Cardiac muscle cell (in vitro differentiated cells and primary cell): ENCODE measurements around the gene LPXN. TPM values are rescaled to one million over a fixed set of nuclear protein-coding genes. Genes with fewer than 3 reads are reported as not detected.

Source experiments
- DNase-seq, 2 donors: peaks; one replicate each; pipeline versions ENCODE4 v3.0.0 to v3.0.0-alpha.2; 2010 to 2017; ENCODE audit warnings: low read depth in 1 of 2, low spot score in 1 of 2
- H3K27ac ChIP-seq: fragments of 200-600 bp; sonication (generic); 2 replicates; pipeline ENCODE4 v1.5.1; 2016
- H3K27me3 ChIP-seq: fragments of 200-600 bp; sonication (generic); 2 replicates; pipeline ENCODE4 v1.6.0; 2016; ENCODE audit warnings: control low read depth
- H3K36me3 ChIP-seq: fragments of 200-600 bp; sonication (generic); 2 replicates; pipeline ENCODE4 v1.5.1; 2016; ENCODE audit warnings: control low read depth
- H3K4me1 ChIP-seq: fragments of 200-600 bp; sonication (generic); 2 replicates; pipeline ENCODE4 v1.8.1; 2017; ENCODE audit warnings: low read depth, mild to moderate bottlenecking, mixed run types
- H3K4me3 ChIP-seq: fragments of 200-600 bp; sonication (generic); 2 replicates; pipeline ENCODE4 v1.5.1; 2016; ENCODE audit warnings: mild to moderate bottlenecking
- H3K9me3 ChIP-seq: fragments of 200-600 bp; sonication (generic); 2 replicates; pipeline ENCODE4 v1.5.1; 2017; ENCODE audit warnings: low read depth, mild to moderate bottlenecking, control low read depth
- CTCF ChIP-seq: IDR thresholded peaks from 2 replicates; pipeline ENCODE4 v1.5.1; 2012; ENCODE audit warnings: low read depth, mild to moderate bottlenecking, low read length
- polyA plus RNA-seq: library from polyadenylated mRNA; unstranded; fragments of >200 nt; fragmentation: Nextera tagmentation; extraction: Ambion mirVana; gene quantifications from 2 replicates; pipeline ENCODE4 v1.2.1, GENCODE V29; 2016
- total RNA-seq: library from RNA; depleted of rRNA; stranded (reverse); fragments of >200 nt; gene quantifications from 2 replicates; pipeline ENCODE4 v1.2.3, GENCODE V29; 2016

LPXN gene
- 3.5 and 4.1 TPM in 2 replicates for total RNA-seq
- 3.0 TPM in 2 replicates for polyA plus RNA-seq

GRCh38 chr11:58575377-58576020 lies at the start of gene LPXN:
LPXN (minus strand) TSS chr11:58575856; CDS start chr11:58575772, 84 bp downstream.
- peak in 1 of 2 donors; percentile 16 for DNase-seq
- H3K4me1 ChIP-seq, result peaks cover 17% of the 10 kb centered on the region
- H3K27ac ChIP-seq, result no peak within 1 kb of the TSS
- H3K36me3 ChIP-seq, result no peaks in the 10 kb centered on the region
- no peak within 1 kb of the TSS for H3K4me3 ChIP-seq
- H3K9me3 ChIP-seq, result no peaks in the 10 kb centered on the region
- no peaks in the 10 kb centered on the region for H3K27me3 ChIP-seq
- TF ChIP-seq CTCF, result no peak

GRCh38 chr11:58625086-58625485 lies 49.4 kb upstream of the LPXN start:
- no peak for TF ChIP-seq CTCF
- no peaks in the 10 kb centered on the region for H3K4me1 ChIP-seq
- H3K36me3 ChIP-seq, result peaks cover 30% of the 10 kb centered on the region
- no peaks in the 10 kb centered on the region for H3K9me3 ChIP-seq
- no peaks in the 10 kb centered on the region for H3K27me3 ChIP-seq
- no peak overlapping the region for H3K4me3 ChIP-seq
- no peak for DNase-seq
- no peak overlapping the region for H3K27ac ChIP-seq

GRCh38 chr11:58622344-58622743 lies 46.7 kb upstream of the LPXN start, which contains the start of gene CNTF:
CNTF (plus strand) TSS chr11:58622665; CDS start chr11:58622753, 88 bp downstream.
- DNase-seq, result peak in 1 of 2 donors; percentile 19
- Histone ChIP-seq H3K9me3 (no peaks in the 10 kb centered on the region), H3K27me3 (no peaks in the 10 kb centered on the region), H3K27ac (no peak within 1 kb of the TSS), H3K4me3 (no peak within 1 kb of the TSS), H3K36me3 (peaks cover 53% of the 10 kb centered on the region), H3K4me1 (no peaks in the 10 kb centered on the region)
- TF ChIP-seq CTCF, result no peak

GRCh38 chr11:58621586-58622262 lies 46.1 kb upstream of the LPXN start:
- no peaks in the 10 kb centered on the region for H3K27me3 ChIP-seq
- peaks cover 58% of the 10 kb centered on the region for H3K36me3 ChIP-seq
- H3K27ac ChIP-seq, result no peak overlapping the region
- H3K4me1 ChIP-seq, result no peaks in the 10 kb centered on the region
- no peak overlapping the region for H3K4me3 ChIP-seq
- no peak for TF ChIP-seq CTCF
- no peak for DNase-seq
- no peaks in the 10 kb centered on the region for H3K9me3 ChIP-seq

- Histone ChIP-seq H3K27me3 (no peaks in the 10 kb centered on the region), H3K4me1 (no peaks in the 10 kb centered on the region), H3K27ac (no peak overlapping the region), H3K4me3 (no peak overlapping the region), H3K9me3 (no peaks in the 10 kb centered on the region), H3K36me3 (peaks cover 80% of the 10 kb centered on the region)
- no peak for DNase-seq
- peak; percentile 23 for TF ChIP-seq CTCF
These were observed 42.4 kb upstream of the LPXN start for GRCh38 chr11:58617976-58618557.
